HFF-Myc (cell line): ENCODE results near the gene TCF15.

ENCODE experiments used
- DNase-seq: peaks from one replicate; pipeline ENCODE4 v3.0.0-alpha.2; 2011; ENCODE audit warnings: low read depth; ENCODE audit errors: extremely low read depth
- H3K4me3 ChIP-seq: replicated peaks from 2 replicates; pipeline ENCODE4 v1.5.1; 2011; ENCODE audit warnings: low read depth, mild to moderate bottlenecking, control low read depth, low read length
- CTCF ChIP-seq: IDR thresholded peaks from 2 replicates; pipeline ENCODE4 v1.5.1; 2012; ENCODE audit warnings: mild to moderate bottlenecking, low read depth, low read length, control low read depth; ENCODE audit errors: missing control alignments

Gene TCF15

DNA sequence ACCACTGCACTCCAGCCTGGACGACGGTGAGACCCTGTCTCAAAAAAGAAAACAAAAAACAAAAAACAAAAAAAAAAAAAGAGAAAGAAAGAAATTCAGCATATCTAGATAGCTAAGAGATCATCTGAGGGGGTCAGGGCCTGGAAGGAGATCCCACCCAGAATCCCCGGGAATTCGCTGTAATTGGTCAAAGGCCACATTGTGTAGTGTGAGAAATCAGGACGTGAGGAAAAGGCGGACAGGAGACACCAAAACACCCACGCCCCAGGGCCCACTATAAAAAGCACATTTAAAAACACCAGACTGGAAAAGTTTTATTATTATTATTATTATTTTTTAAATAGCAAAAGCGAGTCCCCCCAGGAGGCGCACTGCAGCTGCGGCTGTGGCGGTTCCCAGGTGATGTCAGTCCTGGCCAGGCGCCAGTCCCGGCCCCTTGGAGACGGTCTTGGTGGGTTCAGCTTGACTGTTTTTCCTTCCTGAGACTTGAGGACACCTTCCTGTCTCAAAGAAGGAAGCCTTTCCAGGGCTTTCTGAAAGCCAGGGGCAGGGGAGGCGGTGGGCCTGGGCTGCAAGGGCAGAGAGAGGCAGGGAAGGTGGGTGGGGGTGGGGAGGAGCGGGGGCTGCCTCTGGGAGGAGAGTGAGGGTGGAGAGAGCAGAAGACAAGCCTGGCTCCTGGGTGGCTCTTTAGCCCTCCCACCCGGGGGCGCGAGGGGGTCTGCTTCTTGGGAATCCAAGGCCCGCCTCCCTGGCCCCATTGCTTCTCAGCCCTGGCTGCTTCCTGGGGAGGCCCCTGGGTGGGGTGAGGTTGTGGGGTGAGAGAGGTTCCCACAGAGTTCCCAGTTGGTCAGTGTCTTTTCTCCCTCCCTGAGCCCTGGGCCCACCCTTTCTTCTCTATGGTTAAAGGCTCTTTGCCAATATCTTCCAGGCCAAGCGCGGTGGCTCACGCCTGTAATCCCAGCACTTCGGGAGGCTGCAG lies 14.5 kb downstream of the TCF15 start:
- H3K4me3 ChIP-seq = no peak overlapping the region
- no peak for DNase-seq
- no peak for TF ChIP-seq CTCF

DNA sequence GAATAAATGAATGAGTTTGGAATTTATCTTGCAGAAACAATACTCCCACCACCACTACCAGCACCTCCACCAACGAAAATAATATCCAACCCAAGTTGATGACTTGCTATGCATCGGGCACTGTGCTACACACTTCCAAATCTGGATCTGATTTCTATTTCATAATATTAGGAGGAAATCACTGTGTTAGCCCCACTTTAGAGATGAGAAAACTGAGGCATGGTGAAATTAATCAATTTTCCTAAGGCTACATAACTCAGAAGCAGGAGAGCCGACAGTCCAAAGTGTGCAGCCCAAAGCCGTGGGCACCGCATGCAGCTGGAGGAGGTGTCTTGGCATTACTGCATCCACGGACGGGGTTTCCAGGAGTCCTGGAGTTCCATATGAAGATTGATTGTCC lies 17.6 kb downstream of the TCF15 start:
- no peak overlapping the region for H3K4me3 ChIP-seq
- no peak for DNase-seq
- no peak for TF ChIP-seq CTCF

DNA sequence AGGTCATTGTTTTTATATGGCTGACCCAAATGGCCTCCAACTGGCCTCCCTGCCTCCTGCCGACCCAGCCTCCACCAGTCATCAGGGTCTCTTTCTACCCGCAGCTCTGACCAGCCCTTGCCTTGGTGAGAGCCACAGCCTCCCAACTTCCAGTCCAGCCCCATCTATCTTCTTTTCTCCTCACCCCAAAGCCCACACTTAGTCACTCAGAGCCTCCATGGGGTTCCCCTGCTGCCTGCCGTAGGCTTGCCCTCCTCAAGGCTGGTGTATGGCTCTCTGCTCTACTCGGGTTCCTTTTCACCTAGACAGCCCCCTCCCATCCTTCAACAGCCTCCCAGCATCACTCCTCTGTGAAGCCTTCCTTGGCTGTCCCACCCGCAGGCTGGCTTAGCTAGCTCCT lies 18.2 kb downstream of the TCF15 start:
- H3K4me3 ChIP-seq = no peak overlapping the region
- no peak for DNase-seq
- no peak for TF ChIP-seq CTCF

GRCh38 chr20:588932-589672 lies 21.0 kb downstream of the TCF15 start:
- DNase-seq = no peak
- TF ChIP-seq CTCF = no peak
- H3K4me3 ChIP-seq = no peak overlapping the region

GRCh38 chr20:588476-588875 lies 21.6 kb downstream of the TCF15 start:
- H3K4me3 ChIP-seq = no peak overlapping the region
- no peak for DNase-seq
- TF ChIP-seq CTCF = no peak

DNA sequence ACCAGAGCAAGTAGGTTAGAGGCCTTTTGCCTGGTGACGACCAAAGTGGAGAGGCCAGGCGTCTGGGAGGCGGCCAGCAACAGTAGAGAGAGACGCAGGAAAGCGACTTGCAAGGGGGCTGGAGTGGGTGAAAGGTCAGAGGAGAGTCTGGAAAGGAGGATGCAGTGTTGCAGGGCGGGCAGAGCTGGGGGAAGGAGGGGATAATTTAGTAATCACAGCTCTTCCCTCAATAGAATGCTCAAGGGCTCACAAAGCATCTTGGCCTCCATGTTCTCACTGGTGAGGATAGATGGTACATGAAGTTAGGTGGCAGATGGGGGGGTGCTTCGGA lies 25.2 kb downstream of the TCF15 start:
- no peak for DNase-seq
- no peak for TF ChIP-seq CTCF
- H3K4me3 ChIP-seq = no peak overlapping the region
